Measurements from ENCODE around the gene SLC25A39. TPM values are rescaled to one million over a fixed set of nuclear protein-coding genes. Genes with fewer than 3 reads are reported as not detected.

SLC25A39 gene
- total and polyA plus RNA-seq, 4 donors, result 50.2 to 107 (median 58.1) TPM

DNA sequence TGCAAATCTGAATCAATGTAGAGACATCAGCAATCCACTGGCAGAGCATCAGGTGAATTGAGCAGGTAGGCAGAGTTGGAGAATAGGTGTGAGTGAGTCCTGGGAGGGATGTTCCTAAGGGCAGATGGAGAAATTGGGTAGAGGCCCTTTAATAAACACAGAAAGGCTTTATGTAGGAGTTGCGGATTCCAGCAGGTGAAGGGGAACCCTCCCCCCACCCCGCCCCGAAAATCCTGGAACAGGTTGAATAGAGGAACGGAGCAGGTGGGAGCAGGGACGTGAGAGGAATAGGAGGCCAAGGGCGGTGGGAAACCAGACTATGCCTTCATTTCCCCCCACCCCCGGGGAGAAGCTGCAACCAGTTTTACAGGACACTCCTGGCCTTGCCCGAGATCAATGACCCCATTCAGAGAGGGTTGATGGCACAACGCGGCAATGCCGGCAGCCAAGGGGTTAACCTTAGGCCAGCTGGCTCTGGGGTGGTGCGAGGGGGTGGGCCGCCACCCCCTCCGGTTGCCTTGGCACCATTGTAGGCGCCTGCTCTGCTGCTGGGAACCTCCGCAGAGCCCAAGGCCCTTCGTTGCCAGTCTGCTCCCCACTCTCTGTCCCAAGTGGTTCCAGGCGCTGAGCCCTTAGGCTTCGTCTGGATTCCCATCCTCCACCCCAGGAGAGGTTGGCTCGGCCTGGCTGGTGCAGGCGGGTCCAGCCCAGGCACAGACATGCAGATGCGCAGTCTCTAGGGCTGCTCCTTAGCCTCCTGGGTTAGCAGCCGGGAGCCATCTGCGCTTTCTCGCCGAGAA lies 17.0 kb downstream of the SLC25A39 start:
- DNase-seq (peak in 1 of 2 donors; percentile 77), ATAC-seq (ENCODE audit: low FRiP score) (peak; percentile 53)
- 1 to 2% methylated on average over 26 of the region's 26 CpGs for WGBS, 2 donors
- no peak overlapping the region for H3K4me3 ChIP-seq (ENCODE audit: low read length in 2 of 2)
- H3K27ac ChIP-seq (ENCODE audit: low read depth in 1 of 2, low read length in 2 of 2), result no peak overlapping the region
- H3K27me3 ChIP-seq (ENCODE audit: control insufficient read depth in 1 of 2, insufficient read depth in 2 of 2, low read length in 1 of 2), result no peaks in the 10 kb centered on the region
- H3K9me3 ChIP-seq (ENCODE audit: control insufficient read depth, low read length), result no peaks in the 10 kb centered on the region
- no peaks in the 10 kb centered on the region for H3K36me3 ChIP-seq (ENCODE audit: control insufficient read depth in 1 of 2, insufficient read depth in 2 of 2, low read length in 1 of 2)
- intact Hi-C loops (cut with DNase I), result no loop called here
- H3K4me1 ChIP-seq (ENCODE audit: control insufficient read depth in 1 of 2, insufficient read depth in 2 of 2, low read length in 2 of 2), result no peaks in the 10 kb centered on the region

DNA sequence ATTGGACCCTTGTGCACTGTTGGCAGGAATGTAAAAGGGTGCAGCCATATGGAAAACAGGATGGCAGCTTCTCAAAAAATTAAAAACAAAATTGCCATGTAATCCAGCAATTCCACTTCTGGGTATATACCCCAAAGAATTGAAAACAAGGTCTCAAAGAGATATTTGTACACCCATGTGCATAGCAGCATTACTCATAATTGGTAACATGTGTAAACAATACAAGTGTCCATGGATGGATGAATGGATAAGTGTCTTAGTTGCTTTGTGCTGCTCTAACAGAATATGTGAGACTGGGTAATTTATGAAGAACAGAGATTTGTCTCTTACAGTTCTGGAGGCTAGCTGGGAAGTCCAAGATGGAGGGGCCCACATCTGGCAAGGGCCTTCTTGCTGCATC lies 20.0 kb downstream of the SLC25A39 start:
- intact Hi-C loops (cut with DNase I), result no loop called here
- ATAC-seq (ENCODE audit: low FRiP score), result no peak
- Histone ChIP-seq H3K9me3 (ENCODE audit: control insufficient read depth, low read length) (no peaks in the 10 kb centered on the region), H3K27me3 (ENCODE audit: control insufficient read depth in 1 of 2, insufficient read depth in 2 of 2, low read length in 1 of 2) (no peaks in the 10 kb centered on the region), H3K4me1 (ENCODE audit: control insufficient read depth in 1 of 2, insufficient read depth in 2 of 2, low read length in 2 of 2) (no peaks in the 10 kb centered on the region), H3K4me3 (ENCODE audit: low read length in 2 of 2) (no peak overlapping the region), H3K36me3 (ENCODE audit: control insufficient read depth in 1 of 2, insufficient read depth in 2 of 2, low read length in 1 of 2) (no peaks in the 10 kb centered on the region), H3K27ac (ENCODE audit: low read depth in 1 of 2, low read length in 2 of 2) (no peak overlapping the region)
- no peak for DNase-seq

GRCh38 chr17:44297975-44298374 lies 26.6 kb downstream of the SLC25A39 start:
- intact Hi-C loops (cut with DNase I), result no loop called here
- ATAC-seq (ENCODE audit: low FRiP score), result no peak

GRCh38 chr17:44293509-44294226 lies 31.0 kb downstream of the SLC25A39 start:
- no peak for DNase-seq
- Histone ChIP-seq H3K4me1 (ENCODE audit: control insufficient read depth in 1 of 2, insufficient read depth in 2 of 2, low read length in 2 of 2) (no peaks in the 10 kb centered on the region), H3K27me3 (ENCODE audit: control insufficient read depth in 1 of 2, insufficient read depth in 2 of 2, low read length in 1 of 2) (no peaks in the 10 kb centered on the region), H3K9me3 (ENCODE audit: control insufficient read depth, low read length) (no peaks in the 10 kb centered on the region), H3K4me3 (ENCODE audit: low read length in 2 of 2) (no peak overlapping the region), H3K27ac (ENCODE audit: low read depth in 1 of 2, low read length in 2 of 2) (no peak overlapping the region), H3K36me3 (ENCODE audit: control insufficient read depth in 1 of 2, insufficient read depth in 2 of 2, low read length in 1 of 2) (no peaks in the 10 kb centered on the region)
- intact Hi-C loops (cut with DNase I), result no loop called here
- WGBS, 2 donors, result 86 to 87% methylated on average over 9 of the region's 9 CpGs
- ATAC-seq (ENCODE audit: low FRiP score), result no peak

More at GRCh38 chr17:44297975-44298374, 26.6 kb downstream of the SLC25A39 start:
- DNase-seq, result no peak
- Histone ChIP-seq H3K27ac (ENCODE audit: low read depth in 1 of 2, low read length in 2 of 2) (no peak overlapping the region), H3K4me3 (ENCODE audit: low read length in 2 of 2) (no peak overlapping the region), H3K4me1 (ENCODE audit: control insufficient read depth in 1 of 2, insufficient read depth in 2 of 2, low read length in 2 of 2) (no peaks in the 10 kb centered on the region), H3K36me3 (ENCODE audit: control insufficient read depth in 1 of 2, insufficient read depth in 2 of 2, low read length in 1 of 2) (no peaks in the 10 kb centered on the region), H3K9me3 (ENCODE audit: control insufficient read depth, low read length) (no peaks in the 10 kb centered on the region), H3K27me3 (ENCODE audit: control insufficient read depth in 1 of 2, insufficient read depth in 2 of 2, low read length in 1 of 2) (no peaks in the 10 kb centered on the region)
- WGBS, 2 donors, result 75 to 76% methylated on average over 3 of the region's 3 CpGs

- intact Hi-C loops (cut with DNase I), result no loop called here
- Histone ChIP-seq H3K27ac (ENCODE audit: low read depth in 1 of 2, low read length in 2 of 2) (no peak overlapping the region), H3K9me3 (ENCODE audit: control insufficient read depth, low read length) (no peaks in the 10 kb centered on the region), H3K4me1 (ENCODE audit: control insufficient read depth in 1 of 2, insufficient read depth in 2 of 2, low read length in 2 of 2) (no peaks in the 10 kb centered on the region), H3K36me3 (ENCODE audit: control insufficient read depth in 1 of 2, insufficient read depth in 2 of 2, low read length in 1 of 2) (no peaks in the 10 kb centered on the region), H3K4me3 (ENCODE audit: low read length in 2 of 2) (no peak overlapping the region), H3K27me3 (ENCODE audit: control insufficient read depth in 1 of 2, insufficient read depth in 2 of 2, low read length in 1 of 2) (no peaks in the 10 kb centered on the region)
- DNase-seq (no peak), ATAC-seq (ENCODE audit: low FRiP score) (no peak)
- WGBS, 2 donors, result 70 to 73% methylated on average over 8 of the region's 8 CpGs
These were observed 37.0 kb downstream of the SLC25A39 start for GRCh38 chr17:44287651-44288050.

DNA sequence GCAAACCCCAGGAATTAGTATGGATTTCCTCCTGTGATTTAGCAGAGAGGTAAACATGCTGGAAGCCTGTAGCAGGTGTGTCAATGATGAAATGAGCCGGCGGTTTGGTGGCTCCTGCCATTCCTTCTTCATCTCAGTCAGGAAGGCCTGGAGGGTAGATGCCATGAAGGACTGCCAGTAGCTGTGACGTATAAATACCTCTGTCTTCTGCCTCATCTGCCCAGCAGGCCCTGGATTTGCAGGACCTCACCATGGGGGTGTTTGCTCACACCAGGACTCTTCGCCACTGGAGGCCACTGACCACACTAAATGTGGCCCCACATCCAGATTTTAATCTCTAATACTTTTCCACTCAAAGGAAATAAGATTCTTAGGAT lies 40.6 kb downstream of the SLC25A39 start:
- H3K4me1 ChIP-seq (ENCODE audit: control insufficient read depth in 1 of 2, insufficient read depth in 2 of 2, low read length in 2 of 2), result no peaks in the 10 kb centered on the region
- no peaks in the 10 kb centered on the region for H3K9me3 ChIP-seq (ENCODE audit: control insufficient read depth, low read length)
- intact Hi-C loops (cut with DNase I), result no loop called here
- DNase-seq, result no peak
- H3K4me3 ChIP-seq (ENCODE audit: low read length in 2 of 2), result no peak overlapping the region
- ATAC-seq (ENCODE audit: low FRiP score), result no peak
- WGBS, 2 donors, result 95 to 96% methylated on average over 4 of the region's 4 CpGs
- no peaks in the 10 kb centered on the region for H3K36me3 ChIP-seq (ENCODE audit: control insufficient read depth in 1 of 2, insufficient read depth in 2 of 2, low read length in 1 of 2)
- H3K27ac ChIP-seq (ENCODE audit: low read depth in 1 of 2, low read length in 2 of 2), result no peak overlapping the region
- no peaks in the 10 kb centered on the region for H3K27me3 ChIP-seq (ENCODE audit: control insufficient read depth in 1 of 2, insufficient read depth in 2 of 2, low read length in 1 of 2)

DNA sequence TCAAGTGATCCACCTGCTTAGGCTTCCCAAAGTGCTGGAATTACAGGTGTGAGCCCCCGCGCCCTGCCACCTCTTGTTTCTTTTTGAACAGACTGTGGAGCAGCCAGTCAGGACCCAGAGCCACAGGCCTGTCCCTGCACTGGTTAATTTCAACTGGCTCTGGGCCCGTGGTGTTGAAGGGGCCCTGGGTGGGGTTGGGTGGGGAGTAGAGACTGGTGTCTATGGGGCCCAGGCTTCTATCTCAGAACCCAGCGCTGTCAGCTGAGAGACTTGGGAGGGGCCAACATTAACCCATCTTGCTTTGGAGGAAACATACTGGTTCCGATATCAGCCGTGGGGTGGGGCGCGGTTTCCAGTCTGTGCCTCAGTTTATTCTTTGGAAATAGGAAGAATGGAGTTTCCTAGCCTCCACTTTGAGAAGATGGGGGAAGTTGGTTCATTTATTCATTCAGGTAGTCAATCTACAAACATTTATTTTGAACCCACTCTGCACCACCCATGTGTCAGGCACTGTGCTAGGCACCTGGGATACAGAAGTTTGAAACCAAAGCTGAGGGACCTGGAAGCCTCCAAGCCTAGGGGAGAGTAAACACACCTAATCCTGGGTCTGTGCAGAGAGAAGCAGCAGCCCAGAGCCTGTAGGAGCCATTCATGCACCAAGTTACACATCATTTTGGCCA lies 41.1 kb downstream of the SLC25A39 start:
- Histone ChIP-seq H3K4me1 (ENCODE audit: control insufficient read depth in 1 of 2, insufficient read depth in 2 of 2, low read length in 2 of 2) (no peaks in the 10 kb centered on the region), H3K9me3 (ENCODE audit: control insufficient read depth, low read length) (no peaks in the 10 kb centered on the region), H3K27me3 (ENCODE audit: control insufficient read depth in 1 of 2, insufficient read depth in 2 of 2, low read length in 1 of 2) (no peaks in the 10 kb centered on the region), H3K36me3 (ENCODE audit: control insufficient read depth in 1 of 2, insufficient read depth in 2 of 2, low read length in 1 of 2) (no peaks in the 10 kb centered on the region), H3K27ac (ENCODE audit: low read depth in 1 of 2, low read length in 2 of 2) (no peak overlapping the region), H3K4me3 (ENCODE audit: low read length in 2 of 2) (no peak overlapping the region)
- DNase-seq (no peak), ATAC-seq (ENCODE audit: low FRiP score) (no peak)
- WGBS, 2 donors, result 80 to 85% methylated on average over 8 of the region's 8 CpGs
- intact Hi-C loops (cut with DNase I), result no loop called here

DNA sequence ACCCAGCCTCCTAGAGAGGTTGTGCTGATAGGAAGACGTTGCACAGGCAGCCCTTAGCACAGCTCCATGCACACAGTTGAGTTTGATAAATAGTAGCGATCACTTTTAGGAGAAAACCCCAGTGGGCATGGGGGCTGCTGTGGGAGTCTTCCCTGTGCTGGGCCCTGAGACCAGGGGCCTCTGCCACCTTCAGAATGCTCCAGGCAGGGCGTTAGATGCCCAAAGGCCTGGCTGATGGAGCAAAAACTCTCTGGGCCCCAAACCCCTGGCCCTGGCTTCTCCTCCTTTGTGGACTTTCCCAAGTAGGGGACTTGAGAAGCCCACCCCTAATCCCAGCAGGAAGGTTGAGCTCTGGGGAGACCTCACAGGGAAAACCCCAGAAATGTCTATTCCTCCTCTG lies 42.4 kb downstream of the SLC25A39 start:
- 63 to 66% methylated on average over 3 of the region's 3 CpGs for WGBS, 2 donors
- intact Hi-C loops (cut with DNase I), result no loop called here
- no peaks in the 10 kb centered on the region for H3K4me1 ChIP-seq (ENCODE audit: control insufficient read depth in 1 of 2, insufficient read depth in 2 of 2, low read length in 2 of 2)
- H3K9me3 ChIP-seq (ENCODE audit: control insufficient read depth, low read length), result no peaks in the 10 kb centered on the region
- no peaks in the 10 kb centered on the region for H3K36me3 ChIP-seq (ENCODE audit: control insufficient read depth in 1 of 2, insufficient read depth in 2 of 2, low read length in 1 of 2)
- H3K27ac ChIP-seq (ENCODE audit: low read depth in 1 of 2, low read length in 2 of 2), result no peak overlapping the region
- ATAC-seq (ENCODE audit: low FRiP score), result no peak
- H3K27me3 ChIP-seq (ENCODE audit: control insufficient read depth in 1 of 2, insufficient read depth in 2 of 2, low read length in 1 of 2), result no peaks in the 10 kb centered on the region
- no peak overlapping the region for H3K4me3 ChIP-seq (ENCODE audit: low read length in 2 of 2)
- no peak for DNase-seq

Data from aorta (tissue), 5 donors.